ENCODE data around the gene RPSA.
"Not testable (repeated sequence)": the region's sequence is repeated elsewhere in the genome, so short reads cannot be mapped to it uniquely, and the experiment has no call there.

Gene RPSA

DNA sequence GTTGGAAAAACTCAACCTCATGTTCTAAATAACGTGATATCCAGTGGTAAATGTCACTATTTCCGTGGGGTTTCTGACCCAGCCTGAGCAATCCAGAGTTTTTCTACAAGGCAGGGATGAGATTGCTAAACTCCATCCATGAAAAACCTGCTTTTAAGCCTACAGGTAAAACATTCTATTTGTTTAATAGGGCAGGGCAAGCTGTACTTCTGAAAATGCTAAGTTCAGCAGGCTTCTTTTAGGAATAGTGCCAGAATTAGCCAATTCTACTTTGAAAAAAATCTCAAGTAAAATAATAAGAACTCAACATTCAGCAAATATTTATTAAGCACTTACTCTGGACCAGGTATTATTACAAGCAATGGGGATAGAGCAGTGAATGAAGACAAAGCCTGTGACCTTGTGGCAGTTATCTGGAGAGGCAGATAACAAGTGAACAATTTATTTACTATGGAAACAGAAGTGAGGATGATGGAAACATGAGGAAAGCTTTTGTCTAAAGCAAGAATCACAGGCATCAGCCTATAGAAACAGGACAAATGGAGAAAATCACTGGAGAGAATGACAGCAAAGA is 13.3 kb downstream of the RPSA start:
- FAIRE-seq, result no peak
- DNase-seq (ENCODE audit: low spot score), result no peak

DNA sequence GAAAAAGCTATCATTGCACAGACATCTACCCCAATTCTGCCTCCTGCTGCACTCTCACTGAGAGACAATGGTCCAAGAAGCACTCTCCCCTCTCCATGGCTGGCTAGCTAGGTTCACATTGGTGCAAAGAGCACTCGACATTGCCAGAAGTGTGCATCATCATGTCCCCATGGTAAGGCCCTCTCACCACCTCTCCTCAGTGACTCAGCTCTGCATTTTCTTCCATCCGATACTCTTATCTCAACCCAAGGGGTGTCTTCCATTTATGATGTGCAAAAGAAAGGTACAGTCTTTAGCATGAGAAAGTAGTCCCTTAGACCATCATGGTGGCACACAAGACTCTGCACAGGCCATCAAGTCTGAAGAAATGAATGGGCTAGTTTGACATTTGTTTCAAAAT is 14.0 kb downstream of the RPSA start:
- FAIRE-seq (no peak), DNase-seq (ENCODE audit: low spot score) (no peak)

DNA sequence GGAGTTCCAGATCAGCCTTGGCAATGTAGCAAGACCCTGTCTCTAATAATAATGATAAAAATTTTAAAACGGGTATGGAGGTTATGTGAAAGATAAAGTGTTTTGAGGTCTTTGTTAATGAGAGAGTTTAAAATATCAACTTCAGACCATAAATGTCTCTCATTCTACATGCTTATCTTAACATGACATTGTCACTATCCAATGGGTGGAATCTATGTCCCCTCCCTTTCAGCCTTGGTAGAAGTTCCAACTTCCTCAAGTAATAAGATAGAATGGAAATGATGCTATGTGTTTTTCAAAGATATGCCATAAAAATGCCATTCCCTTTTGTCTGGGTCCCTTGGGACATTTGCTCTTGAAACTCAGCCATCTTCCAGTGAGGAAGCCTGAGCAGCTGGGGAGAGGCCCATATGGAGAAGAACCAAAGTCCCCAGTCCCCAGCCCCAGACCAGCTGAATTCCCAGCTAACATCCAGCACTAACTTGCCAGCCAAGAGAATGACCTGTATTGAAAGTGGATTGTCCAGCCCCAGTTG is 17.0 kb downstream of the RPSA start:
- DNase-seq (ENCODE audit: low spot score) (no peak), FAIRE-seq (no peak)

DNA sequence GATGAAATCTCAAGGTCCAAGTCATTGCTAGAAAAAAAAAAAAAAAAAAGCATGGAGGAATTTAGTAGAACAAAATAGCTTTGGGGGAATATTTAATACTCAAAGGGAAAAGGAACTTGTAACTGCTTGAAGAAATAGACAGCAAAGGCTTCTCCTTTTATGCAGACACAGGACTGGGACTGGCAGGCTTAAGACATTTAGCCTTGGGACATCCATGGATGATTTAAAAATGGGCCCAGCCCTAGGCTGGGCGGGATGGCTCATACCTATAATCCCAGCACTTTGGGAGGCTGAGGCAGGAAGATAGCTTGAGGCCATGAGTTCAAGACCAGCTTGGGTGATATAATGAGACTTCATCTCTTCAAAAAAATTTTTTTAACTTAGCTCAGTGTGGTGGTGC is 19.8 kb downstream of the RPSA start:
- FAIRE-seq, result no peak
- no peak for DNase-seq (ENCODE audit: low spot score)

DNA sequence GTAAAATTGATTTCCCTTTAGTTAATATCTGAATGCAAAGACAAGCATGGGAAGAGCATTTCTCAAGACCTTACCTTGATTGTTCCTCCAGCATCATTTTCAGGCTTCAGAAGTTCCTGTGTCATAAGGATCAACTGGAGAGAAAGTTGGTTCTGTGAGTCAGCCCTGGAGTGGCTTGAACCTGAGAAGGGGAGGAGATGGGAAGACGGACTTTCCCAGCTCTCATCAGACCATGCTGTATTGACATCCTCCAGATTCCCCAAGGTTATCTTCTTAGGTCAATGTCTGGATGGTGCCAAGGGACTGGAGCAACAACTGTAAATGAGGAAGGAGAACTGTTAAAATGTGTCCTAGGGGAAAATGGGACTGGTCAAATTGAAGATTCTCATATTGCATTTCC is 21.0 kb downstream of the RPSA start:
- FAIRE-seq (no peak), DNase-seq (ENCODE audit: low spot score) (peak; percentile 15)

DNA sequence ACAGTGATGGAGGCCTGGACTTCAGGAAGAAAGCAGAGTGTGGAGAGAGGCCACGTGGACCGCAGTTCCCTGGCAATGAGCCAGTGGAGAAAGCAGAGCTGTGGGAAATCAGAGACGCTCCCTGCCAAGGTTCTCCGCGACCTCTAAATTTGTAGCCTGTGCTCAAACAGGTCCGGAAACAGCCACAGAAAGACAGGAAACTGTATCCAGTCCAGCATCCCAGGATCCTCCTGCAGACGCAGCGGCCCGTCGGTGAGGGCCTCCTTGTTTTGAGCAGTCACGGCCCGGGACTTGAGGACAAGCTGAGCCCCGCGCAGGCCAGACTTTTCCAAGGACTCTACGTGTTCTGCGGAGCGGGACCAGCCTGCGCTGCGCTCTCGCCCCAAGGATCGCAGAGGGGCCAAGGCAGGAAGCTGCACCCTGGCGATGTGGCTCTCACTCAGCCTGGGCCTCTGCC is 22.3 kb downstream of the RPSA start:
- FAIRE-seq, result no peak
- no peak for DNase-seq (ENCODE audit: low spot score)

DNA sequence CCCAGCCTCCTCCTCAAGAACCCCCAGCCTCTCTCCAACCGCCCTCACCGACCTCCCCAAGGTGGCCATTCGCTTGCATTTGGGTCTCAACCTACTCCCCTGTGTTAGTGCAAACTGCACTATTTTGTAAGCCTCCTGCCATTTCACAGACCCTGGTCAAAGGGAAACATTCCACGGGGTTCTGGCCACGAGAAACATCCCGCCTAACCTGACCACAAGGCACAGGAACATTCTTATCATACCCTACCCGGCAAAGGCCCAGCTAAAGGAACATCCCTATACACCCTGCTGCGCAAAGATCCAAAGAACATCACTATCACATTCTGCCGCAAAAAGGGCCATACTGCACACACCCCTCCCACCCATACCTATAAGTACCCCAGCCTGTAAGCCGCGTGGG is 22.9 kb downstream of the RPSA start:
- DNase-seq (ENCODE audit: low spot score) (no peak), FAIRE-seq (no peak)

DNA sequence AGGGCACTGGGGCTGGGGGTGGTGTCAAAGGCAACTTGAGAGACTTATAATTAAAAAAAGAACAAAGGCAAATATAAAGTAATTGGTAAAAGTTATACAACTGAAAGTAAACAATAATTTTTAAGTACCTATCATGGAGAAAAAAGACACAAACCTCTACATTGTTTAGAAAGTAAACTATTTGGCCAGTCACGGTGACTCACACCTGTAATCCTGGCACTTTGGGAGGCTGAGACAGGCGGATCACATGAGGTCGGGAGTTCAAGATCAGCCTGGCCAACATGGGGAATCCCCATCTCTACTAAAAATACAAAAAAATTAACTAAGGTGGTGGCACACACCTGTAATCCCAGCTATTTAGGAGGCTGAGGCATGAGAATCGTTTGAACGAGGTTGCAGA is 25.8 kb downstream of the RPSA start:
- no peak for FAIRE-seq
- DNase-seq (ENCODE audit: low spot score), result no peak

DNA sequence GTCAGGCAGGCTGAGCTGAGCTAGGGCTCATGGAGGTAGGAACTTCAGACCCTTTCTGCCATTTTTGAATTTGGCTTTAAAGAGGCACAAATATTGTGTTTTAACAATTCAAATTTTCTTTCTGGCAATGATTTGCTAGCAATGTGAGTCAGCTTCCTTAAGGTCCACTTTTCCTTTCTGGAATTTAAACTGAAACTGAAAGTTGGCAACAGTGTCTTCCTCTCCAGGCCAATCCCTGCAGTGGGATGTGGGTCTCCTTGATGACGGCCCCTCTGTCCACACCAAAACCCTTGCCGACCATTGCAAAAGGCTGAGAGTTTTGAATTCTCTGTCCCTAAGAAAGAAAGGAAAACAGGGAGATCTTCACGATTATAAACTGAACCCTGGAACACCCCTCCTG is 27.1 kb downstream of the RPSA start:
- FAIRE-seq (peak; percentile 78), DNase-seq (ENCODE audit: low spot score) (peak; percentile 70)

DNA sequence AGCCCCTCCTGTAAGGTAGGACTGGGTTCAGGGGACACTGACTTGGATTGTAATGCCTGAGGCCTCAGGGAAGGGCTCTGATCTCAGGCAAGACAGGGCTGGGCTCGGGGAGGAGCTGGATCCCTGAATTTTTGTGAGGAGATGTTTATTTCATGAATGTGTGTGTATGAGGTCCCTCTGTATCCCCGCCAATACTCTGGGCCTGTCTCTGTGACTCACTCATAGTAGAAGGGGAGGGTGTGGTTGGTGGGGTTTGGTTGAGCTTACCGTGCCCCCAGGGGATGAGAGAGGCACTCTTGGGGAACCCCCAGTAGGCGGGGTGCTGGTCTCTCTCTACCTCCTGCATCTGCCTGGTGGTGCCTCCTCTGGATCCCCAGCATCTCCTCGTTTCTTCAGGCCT is 28.1 kb downstream of the RPSA start:
- FAIRE-seq, result no peak
- no peak for DNase-seq (ENCODE audit: low spot score)

DNA sequence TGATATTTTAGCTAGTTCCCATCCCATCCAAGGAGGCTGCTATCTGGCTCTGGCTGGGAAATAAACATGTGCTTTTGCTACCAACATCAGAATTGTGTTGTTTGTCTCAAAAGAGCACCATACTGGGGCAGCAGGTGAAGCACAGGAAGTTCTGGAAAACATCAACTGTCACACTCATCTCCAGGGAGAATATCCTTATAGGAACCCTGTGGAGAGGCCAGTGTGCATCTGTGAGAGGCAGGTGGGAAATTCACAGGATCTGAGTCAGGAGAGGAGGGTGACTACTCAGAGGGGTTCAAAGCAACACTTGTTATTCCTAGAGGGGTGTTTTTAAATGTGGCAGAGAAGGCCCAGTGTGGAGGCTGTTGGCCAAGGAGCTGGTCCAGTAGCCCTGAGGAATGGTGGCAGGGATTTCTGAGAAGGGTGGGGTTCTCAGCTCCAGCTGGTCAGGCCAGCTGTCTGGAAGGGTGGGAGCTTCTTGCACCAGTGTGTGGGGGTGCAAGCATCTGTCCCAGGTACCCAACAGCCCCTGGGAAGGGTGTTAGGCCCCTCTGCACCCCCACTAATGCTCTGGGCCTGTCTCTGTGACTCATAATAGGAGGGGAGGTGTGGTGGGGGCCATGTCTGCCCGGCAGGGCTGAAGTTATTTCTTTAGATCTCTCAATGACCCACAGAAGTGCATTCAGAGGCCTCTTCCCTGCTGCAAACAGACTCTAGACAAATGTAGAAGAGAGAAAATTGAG is 28.7 kb downstream of the RPSA start:
- DNase-seq (ENCODE audit: low spot score) (no peak), FAIRE-seq (no peak)

DNA sequence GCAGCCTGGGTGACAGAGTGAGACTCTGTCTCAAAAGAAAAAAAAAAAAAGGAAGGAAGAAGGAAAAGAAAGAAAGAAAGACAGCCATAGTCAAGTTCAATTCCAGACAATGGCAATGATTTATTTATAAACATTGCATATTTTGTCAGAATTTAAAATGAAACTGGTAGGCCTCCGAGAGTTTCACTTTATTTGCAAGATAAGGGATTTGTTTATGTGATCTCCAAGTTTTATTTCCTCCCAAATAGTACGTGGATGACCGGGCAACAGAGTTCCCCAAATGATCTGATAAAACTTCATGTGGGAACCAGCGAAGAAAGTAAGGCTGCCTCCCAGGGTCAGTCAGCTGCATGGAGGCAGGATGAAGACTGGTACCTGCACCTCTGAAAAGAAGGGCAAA is 32.4 kb downstream of the RPSA start:
- no peak for FAIRE-seq

DNA sequence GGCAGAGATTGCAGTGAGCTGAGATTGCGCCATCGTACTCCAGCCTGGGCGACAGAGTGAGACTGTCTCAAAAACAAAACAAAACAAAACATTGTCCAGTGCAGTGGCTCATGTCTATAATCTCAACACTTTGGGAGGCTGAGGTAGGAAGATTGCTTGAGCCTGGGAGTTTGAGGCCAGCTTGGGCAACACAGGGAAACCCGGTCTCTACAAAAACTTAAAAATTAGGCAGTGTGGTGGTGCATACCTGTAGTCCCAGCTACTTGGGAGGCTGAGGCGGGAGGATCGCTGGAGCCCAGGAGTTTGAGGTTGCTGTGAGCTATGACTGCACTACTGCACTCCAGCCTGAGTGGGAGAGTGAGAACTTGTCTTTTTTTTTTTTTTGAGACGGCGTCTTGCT is 33.8 kb downstream of the RPSA start:
- DNase-seq (ENCODE audit: low spot score) (no peak), FAIRE-seq (no peak)

More for the DNA sequence above, 32.4 kb downstream of the RPSA start:
- DNase-seq (ENCODE audit: low spot score), result no peak

DNA sequence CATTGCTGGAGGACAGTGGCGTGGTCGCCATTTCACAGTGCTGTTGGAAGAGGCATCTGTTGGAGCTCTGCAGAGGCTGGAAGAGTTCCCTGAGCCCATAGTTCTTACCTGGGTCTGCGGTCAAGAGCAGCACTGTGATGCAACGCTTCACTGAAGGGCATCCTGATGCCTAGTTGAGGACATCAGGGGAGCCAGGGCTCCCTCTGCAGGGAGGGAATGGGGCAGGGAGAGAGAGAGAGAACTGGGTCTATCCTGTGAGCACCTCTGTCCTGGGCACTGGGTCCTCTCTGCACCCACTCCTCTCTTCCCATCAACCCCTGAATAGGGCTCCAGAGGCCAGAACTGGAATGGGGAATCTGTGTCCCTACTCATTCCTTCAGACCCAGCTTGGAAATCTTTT is 37.0 kb downstream of the RPSA start:
- no peak for DNase-seq (ENCODE audit: low spot score)
- no peak for FAIRE-seq

DNA sequence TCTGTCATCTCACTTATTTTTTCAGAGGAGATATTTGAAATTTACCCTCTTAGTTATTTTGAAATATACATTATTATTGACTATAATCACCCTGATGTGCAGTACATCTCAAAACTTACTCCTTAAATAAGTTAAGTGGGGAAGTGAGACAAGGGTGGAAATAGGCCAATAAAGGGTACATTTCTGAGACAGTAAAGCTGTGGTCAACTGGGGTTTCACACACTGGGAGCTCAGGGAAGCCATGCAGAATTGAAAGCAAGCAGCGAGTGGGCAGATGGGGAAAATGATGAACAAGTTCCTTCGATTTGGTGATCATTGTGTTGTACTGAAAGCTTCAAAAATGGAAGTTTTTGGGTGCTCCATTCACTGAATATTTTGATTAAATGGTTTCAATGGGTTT is 39.4 kb downstream of the RPSA start:
- FAIRE-seq, result no peak

DNA sequence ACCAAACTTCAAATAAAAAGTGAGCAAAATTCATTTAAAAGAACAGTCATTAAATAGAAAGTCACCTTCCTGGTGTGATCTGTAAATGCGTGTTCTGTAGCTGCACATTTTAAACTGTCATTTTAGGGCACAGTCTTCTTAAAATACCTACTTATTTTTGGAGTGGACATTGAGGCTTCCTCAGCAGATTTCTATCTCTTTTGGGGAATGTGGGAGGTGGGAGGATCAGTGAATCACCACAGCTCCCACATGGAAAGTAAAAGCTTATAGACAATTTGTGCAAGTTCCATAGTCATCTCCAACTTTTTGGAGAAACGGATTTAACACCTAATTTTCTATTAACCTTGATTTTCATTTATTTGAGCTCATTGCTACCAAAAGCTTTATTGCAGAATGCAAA is 39.9 kb downstream of the RPSA start:
- FAIRE-seq (no peak), DNase-seq (ENCODE audit: low spot score) (no peak)

More for the DNA sequence above, 39.4 kb downstream of the RPSA start:
- DNase-seq (ENCODE audit: low spot score), result no peak

DNA sequence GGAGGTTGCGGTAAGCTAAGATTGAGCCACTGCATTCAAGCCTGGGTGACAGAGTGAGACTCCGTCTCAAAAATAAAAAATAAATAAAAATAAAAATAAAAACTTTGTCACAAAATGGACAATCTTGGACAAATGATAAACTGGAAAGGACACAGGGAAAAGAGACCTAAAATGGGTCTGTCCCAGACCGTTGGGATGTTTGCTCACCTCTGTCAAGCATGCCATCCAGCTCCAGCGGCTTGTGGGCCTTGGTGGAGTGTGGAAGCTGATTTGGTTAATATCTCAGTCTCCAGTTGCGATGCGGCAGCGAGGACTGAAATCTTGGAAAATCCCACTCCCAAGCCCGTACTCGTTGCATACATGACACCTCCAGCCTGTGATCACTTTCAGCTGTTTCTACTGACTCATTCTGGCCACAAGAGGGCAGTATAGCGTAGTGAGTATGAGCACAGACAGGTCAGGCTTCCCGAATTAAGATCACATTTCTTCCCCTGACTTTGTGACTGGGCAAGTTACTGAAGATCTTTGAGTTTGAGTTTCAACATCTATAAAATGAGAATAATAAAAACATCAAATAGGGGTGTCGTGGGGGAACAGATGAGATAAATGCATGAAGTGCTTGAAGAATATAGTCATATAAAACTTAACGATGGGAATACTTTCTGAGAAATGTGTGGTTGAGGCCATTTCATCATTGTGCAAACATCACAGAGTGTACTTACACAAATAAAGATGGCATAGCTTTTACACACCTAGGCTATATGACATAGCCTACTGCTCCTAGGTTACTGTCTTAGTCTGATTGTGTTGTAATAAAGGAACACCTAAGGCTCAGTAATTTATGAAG is 41.3 kb downstream of the RPSA start:
- DNase-seq (ENCODE audit: low spot score) (peak; percentile 48), FAIRE-seq (peak; percentile 14)

DNA sequence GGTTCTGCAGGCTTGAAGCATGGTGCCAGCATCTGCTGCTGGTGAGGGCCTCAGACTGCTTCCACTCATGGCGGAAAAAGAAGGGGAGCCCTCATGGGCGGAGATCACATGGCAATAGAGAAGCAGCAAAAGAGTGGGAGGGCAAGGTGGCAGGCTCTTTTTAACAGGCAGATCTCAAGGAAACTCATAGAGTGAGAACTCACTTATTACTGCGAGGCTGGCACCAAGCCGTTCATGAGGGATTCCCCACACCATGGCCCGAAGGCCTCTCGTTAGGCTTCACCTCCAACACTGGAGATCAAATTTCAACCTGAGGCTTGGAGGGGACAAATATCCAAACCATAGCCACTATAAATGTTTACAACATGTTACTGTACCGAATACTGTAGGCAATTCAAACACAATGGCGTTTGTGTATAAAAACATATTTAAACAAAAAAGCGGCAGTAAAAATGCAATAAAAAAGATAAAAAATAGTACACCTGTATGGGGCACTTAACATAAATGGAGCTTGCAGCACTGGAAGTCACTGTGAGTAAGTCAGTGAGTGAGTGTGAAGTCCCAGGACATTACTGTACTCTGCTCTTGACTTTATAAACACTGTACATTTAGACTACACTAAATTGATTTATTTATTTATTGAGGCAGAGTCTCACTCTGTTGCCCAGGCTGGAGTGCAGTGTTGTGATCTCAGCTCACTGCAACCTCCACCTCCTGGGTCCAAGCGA is 42.1 kb downstream of the RPSA start:
- FAIRE-seq, result no peak
- no peak for DNase-seq (ENCODE audit: low spot score)

DNA sequence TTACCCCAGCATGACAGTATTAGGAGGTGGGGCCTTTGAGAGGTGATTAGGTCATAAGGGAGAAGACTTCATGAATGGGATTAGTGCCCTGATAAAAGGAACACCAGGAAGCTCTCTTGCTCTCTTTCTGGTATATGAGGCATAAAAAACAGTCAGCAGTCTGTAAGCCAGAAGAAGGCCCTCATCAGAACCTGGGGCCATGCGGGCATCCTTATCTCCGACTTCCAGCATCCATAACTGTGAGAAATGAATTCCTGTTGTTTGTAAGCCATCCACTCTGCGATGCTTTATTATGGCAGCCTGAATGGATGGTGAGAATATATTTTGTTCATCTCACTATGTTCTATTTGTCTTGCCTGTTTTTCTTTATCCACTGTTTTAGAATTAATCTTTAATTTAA is 43.3 kb downstream of the RPSA start:
- no peak for FAIRE-seq

DNA sequence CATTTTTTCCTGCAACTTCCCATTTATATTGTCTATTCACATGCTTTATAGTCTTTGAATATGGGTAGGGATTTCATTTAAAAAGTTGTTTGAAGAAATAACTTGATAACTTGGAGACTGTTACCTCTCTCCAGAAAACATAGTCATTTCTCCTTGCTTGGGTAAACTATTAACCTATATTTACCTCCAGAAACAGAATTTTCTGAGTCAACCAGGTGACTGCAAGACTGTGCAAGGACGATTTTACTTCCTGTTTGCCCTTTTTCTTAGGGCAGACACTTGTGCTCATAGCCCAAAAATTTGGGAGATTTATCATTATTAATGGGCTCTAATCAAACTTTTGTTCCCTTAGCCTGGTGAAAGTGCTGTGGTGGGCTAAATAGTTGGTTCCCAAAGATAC is 46.6 kb downstream of the RPSA start:
- DNase-seq (ENCODE audit: low spot score) (no peak), FAIRE-seq (no peak)

More for the DNA sequence above, 43.3 kb downstream of the RPSA start:
- no peak for DNase-seq (ENCODE audit: low spot score)

DNA sequence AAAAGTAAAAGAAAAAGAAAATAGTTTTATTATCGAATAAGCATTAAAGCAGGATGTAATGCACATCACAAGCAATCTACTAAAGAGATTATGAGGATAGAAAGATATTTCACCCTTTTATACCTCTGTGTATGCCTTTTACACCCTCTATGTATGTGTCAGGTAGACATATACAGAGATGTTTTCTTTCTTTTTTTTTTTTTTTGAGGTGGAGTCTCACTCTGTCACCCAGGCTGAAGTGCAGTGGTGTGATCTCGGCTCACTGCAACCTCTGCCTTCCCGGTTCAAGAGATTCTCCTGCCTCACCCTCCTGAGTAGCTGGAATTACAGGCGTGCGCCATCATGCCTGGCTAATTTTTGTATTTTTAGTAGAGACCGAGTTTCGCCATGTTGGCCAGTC is 47.4 kb downstream of the RPSA start:
- not testable (repeated sequence) for DNase-seq (ENCODE audit: low spot score); FAIRE-seq
